Activated gamma-delta T cell treated with Interleukin-2 at 50 U/mL for 16 hours (primary cell): ENCODE results near the gene SH3RF3.
A peak's percentile ranks its signal among the peaks of the same experiment; 100 is the strongest.
"Not testable (repeated sequence)": the region's sequence is repeated elsewhere in the genome, so short reads cannot be mapped to it uniquely, and the experiment has no call there.

Experiments used
- DNase-seq: peaks from one replicate; pipeline ENCODE4 v3.0.0-alpha.2; 2020

The SH3RF3 gene

DNA sequence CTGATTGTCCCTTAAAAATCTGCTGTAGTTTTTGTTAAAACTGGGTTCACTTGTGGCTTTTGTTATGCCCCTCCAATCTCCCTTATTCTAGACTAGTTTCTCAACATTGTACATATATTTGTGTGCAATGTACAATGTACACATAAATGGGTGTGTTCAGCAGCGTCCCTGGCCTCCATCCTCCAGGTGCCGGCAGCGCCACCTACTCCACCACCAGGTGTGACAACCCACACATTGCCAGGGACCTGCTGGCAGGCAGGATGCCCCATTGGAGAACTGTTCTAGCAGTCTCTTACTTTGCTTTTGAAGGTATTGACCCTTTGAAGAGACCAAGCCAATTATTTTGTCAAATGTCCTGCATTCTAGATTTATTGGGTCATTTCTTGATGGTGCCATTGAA lies 75.4 kb downstream of the SH3RF3 start:
- no peak for DNase-seq

DNA sequence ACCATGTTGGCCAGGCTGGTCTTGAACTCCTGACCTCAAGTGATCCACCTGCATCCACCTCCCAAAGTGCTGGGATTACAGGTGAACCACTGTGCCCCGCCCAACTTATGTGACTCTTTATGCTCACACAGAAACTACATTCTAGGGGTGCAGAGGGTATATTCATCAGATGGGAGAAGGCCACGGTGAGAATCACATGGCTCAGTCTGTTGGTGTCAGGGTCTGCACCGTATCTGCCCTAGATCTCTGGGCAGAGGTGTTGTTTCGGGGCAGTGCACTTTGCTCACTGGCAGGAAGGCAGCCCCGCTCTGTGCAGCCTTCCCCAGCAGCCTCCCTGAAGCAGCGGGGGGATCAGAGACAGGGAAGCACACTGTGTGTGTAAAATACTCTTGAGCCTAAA lies 76.4 kb downstream of the SH3RF3 start:
- no peak for DNase-seq

DNA sequence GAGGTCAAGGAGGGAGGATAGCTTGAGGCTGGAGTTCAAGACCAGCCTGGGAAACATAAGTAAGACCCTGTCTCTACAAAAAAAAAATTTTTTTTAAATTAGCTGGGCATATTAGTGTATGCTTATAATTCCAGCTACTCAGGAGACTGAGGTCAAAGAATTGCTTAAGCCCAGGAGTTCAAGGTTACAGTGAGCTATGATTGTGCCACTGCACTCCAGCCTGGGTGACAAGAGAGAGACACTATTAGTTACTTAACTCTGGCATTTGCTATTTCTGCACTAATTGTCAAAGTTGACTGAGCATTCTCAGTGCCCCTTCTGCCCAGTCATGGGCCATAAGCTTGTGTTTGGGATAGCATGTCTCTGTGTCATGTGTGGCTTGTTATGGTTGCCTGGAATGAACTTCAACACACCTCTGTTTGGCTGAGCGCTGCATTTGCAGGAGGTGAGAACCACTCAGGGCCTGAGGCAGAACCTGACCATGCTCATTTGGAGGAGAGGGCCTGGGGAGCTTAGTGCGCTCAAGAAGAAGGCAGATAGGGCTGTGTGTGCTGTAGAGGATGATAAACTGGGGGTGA lies 77.7 kb downstream of the SH3RF3 start:
- no peak for DNase-seq

DNA sequence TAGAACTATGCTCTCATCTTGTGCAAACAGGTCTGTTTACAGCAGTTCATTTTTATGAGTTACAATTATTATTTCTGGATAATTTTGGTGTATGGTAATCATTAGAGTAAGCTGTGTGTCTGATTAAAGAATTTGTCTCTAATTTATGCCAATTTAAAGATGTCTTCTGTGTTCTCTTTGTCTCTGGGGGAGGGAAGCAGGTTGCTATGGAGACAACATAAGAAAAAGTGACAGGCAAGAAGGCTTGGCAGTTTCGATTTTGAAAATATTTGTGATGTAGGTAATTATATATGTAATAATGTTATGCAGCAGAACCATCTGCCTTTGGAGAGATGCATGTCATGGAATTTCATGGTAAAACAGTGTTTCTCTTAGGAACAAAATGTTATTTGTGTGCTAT lies 78.2 kb downstream of the SH3RF3 start:
- no peak for DNase-seq

DNA sequence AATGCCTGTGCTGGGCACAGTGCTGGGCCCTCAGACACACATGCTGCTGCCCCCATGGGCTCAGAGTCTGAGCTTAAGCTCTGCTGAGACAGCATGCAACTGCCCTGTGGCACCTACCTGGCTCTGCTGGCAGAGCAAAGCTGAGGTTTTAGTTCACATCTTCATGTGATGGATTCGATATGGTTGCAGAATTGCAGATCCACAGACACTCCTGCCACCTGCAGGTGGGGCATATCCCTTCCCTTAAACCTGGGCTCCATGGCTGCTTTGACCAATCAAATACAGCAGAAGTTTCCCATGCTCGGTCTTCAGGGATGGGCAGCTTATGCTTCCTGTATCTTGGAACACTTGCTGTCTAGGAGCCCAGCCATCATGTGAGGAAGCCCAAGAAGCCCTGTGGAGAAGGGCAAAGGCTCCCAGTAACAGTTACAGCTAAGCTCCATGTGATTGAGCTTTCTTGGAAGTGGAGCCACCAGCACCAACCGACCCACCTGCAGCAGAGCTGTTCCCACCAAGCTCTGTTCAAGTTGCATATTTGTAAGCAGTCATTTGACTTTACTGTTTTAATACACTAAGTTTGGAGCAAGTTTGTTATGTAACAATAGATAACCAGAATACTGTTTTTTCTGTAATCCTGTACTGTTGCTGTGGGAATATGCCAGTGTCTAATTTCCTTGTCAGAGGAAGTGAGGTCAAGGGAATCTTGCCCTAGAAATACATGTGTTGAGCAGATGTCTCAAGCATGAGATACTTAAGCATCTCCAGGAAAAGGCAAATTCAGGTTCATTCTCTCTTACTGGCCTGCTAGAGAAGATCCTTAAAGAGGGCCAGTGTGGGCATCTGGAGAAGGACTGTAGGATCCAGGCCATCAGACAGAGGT lies 79.3 kb downstream of the SH3RF3 start:
- no peak for DNase-seq

DNA sequence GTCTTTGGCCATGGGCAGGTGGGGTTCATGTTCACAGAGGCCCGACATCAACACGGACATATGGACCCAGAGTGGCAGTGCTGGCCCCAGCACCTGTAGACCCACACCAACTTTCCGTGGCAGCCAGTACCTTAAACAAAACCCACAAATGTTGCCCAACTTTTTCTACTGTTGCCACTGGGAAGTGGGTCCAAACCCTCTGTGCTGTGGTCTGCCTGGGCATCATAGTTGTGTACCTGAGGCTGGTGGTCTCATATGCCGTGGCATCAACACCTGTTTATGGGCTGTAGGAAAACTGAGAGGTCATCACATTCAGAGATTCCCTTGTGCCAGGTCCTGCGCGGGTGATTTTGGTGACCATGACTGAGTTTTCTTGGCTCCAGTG lies 79.9 kb downstream of the SH3RF3 start:
- no peak for DNase-seq

DNA sequence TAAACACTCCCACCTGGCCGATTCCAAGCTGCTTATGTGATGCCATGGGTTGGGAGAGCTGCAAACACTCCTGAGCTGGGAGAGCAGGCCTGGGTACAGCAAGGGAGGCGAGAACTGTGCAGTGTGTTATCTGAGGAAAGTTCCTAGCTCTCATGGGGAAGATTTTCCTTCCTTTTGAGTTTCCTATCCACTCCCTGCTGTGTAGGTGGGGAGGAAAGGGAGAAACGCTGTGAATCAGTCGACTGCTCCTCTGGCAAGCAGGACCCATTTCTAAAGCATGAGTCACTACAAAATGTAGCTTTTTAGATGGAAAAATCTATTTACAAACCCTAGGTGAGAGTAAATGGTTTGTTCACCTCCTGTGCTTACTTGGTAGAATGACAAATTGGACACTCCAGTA lies 80.4 kb downstream of the SH3RF3 start:
- no peak for DNase-seq

DNA sequence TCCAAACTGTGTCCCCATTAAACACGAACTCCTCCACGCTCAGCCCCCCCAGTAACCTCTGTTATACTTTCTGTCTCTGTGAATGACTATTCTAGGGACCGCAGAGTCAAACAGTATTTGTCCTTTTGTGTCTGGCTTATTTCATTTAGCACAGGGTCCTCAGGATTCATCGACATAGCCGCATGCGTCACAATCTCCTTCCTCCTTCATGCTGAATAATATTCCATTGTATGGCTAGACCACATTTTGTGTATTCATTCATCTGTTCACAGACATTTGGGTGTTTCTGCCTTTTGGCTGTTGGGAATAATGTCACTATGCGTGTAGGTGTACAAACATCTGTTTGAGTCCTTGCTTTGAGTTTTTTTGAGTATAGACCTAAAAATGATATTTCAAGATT lies 80.9 kb downstream of the SH3RF3 start:
- no peak for DNase-seq

DNA sequence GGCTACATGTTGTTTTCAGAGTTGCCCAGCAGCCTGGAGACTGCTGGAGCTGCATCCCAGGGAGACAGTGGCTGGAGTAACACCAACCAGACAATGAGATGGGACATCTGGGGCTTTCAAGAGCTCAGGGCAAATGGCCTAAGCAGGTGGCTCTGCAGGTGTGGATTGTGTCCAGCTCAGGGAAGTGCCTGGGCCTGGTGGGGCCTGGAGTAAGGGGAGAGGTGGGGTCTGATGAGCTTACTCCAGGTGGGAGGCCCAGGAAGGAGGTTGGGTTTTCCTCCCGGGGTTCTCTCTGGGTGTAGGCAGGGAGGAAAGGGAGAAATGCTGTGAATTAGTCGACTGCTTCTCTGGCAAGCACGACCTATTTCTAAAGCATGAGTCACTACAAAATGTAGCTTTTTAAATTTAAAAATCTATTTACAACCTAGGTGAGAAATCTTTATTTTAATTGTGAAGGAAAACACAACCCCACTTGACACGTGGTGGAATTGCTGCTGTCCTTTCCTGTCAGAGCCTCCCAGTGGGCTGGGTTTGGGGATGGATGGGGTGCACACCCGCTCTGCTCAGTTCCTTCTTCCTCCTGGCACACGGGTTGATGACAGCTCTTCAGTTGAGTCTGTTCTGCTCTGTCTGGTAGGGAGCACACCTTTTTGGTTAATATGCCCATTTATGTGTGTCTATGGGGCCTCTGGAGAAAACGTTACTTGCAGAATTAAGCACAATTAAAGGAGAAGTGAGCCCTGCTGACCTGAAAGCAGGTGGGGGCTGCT lies 81.6 kb downstream of the SH3RF3 start:
- DNase-seq, result no peak

DNA sequence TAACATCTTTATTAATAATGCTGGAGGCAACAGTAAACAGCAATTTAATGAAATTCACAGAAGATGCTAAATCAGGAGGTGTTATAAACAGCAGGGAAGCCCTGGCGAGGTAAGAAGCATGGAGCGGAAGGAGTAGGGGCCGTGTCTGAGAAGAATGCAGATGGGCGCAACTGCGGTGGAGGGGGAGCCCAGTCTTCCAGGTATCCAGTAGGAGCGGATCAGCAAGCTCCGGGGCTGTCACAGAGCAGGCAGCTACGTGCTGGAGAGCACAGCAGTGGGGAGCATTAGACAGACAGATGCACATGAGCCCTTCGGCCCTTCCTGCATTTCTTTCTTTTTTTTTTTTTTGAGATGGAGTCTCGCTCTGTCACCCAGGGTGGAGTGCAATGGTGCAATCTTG lies 82.3 kb downstream of the SH3RF3 start:
- no peak for DNase-seq

DNA sequence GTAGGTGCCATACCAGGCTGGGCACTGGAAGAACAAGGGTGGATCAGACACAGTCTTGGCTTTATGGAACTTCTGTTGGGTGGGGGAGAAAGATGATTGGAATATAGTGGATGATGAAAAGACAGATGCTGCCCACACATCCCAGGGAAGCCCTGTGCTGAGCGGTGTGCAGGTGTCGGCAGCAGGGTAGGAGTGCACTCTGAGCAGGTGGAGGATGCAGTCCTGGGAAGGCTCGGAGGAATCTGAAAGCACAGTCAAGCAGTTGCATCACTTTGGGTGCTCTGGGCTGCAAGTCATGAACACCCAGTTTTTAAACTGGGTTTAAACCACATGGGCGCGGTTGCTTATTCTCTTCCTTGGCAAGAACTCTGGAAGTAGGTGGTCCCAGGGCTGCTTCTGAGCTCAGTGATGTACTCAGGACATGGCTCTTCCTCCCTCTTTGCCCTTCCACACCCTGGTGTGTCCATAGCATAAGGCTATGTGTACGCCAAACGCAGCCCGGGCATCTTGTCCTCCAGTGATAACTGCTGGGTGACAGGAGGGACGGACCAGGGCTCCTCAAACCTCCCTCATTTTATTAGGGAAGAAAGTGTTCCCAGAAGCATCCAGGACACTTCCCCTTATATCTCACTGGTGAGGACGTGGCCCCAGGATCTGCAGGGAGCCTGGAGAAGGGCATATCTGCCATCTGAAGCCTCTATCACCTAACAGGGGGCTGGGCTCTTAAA lies 84.0 kb downstream of the SH3RF3 start:
- DNase-seq, result no peak

DNA sequence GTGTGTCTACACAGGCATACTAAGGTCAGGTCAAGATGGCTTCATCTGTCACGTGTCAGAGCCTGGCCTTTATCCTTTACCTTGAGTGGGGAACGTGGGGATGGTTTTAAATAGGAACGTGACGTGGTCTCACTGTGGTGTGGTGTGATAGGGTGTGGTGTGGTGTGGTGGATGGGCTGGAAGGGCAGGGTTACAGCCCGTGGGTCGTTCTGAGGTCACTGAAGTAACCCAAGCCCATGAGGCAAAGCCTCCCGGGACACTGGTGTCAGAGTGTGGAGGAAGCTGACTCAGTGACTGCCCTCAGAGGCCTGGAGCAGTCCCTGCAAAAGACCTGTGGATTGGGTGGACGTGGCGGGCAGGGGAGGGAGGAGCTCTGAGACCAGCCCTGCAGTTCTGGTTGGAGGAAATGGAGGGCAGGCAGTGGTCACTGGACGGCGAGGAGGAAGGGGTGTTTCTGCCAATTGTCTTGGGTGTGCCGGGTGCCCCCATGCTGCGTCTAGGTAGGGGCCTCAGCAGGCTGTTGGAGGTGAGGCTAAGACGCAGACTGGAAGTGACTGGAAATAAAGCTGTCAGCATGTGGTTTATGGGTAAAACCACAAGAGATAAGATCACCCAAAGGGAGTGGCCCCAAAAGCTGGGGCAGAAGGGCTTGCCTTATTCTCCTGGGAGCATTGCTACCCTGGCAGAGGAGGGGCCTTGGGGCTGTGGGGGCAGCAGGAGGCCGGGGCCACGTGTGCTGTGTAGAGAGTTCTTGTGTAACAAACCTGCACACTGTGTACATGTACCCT lies 84.8 kb downstream of the SH3RF3 start:
- peak; percentile 53 for DNase-seq

DNA sequence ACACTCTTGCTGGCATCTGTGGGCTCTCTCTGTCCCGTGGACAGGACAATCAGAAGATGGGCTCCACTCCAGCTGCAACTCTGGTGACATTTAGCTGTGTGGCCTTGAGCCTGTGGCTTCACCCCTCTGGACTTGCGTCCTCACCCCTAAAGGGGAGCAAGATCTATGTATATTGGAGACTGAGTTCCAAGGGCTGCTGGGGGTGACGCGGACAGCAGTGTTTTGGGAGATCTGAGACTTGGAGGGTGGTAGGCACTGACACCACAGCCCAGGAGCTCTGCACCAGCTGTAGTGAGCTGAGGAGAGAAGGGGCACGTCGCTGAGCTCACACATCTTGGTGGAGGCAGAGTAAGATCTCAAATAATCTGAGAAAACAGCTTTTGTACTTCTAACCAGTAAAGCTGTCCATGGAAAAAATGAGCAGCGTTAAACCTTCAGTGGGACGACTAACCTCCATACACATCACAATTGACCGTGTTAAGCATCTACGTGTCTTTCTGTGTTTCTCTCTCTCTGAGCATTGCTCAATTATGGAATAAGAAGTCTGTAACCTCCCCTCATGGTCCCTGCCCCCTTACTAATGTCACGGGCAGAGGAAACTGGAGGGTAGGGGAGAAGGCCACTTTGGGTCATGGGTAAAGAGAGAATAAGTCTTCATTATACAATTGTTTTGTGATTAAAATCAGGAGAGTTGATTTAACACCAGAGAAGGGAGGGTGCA lies 85.8 kb downstream of the SH3RF3 start:
- no peak for DNase-seq

DNA sequence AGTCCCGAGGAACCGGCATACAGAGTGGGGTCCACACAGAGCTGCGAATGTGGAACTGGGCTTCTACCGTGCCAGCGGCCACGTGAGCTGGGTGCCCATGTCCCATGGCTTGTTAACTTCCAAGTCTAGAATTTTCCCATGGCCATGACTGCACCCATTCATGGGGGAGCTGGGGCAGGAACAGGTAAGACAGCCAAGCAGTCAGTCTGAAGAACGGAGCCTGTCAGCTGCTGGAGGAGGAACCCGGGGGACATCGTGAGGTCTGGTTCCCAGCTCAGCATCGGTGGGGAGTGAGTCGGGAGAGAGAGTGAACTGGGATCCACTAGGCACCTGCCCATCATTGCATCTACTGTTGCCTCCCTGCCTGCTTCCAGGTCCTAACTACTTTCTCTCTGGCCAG lies 86.9 kb downstream of the SH3RF3 start:
- no peak for DNase-seq

DNA sequence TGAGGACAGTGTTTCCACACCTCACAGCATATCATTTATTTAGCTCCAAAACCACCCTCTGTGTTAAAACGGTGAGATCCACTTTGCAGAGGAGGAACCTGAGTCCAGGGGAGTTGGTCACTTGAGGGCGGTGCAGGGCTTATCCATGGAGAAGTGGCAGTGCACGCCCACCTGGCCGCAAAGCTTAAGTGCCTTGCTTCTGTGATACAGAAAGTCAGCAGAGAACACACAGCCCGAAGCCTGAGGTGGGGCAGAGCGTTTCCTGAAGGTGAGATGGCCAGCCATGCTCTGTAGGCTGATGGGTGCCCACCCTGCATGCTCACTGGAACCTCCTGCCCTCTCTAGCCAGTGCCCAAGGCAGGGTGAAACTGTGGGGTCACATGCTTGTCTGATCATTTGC lies 87.3 kb downstream of the SH3RF3 start:
- no peak for DNase-seq

DNA sequence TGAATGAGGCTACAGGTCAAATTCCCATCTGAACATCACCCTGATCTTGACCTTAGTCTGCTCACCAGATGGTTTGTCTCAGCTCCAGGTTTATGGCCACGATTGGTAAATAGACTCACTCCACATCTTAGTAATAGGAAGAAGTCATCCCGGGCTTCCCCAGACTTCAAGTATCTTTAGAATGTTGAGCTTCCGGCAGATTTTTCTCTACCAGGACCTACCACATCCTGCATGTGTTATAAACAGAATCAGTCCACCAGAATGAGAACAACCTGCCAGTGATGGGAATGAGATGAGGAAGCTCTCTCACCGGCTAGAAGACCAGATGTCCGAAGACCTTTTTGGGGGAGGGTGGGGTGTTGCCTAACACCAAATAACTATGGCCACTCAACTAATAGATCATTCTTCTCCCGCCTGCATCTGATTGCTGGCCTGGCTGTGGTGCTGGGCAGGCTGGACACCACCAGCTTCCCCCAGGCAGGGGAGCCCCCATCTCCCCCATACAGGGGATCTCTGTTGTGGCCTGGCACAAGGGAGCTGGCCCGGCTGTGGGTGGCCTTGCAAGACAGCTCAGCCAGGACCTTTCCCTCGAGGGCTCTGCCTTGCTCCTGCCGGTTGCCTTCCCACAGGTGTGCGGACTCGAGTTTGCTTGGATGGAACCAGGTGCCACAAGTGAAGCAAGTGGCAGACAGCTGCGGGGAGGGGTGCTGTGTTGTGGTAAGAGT lies 88.5 kb downstream of the SH3RF3 start:
- DNase-seq, result no peak

DNA sequence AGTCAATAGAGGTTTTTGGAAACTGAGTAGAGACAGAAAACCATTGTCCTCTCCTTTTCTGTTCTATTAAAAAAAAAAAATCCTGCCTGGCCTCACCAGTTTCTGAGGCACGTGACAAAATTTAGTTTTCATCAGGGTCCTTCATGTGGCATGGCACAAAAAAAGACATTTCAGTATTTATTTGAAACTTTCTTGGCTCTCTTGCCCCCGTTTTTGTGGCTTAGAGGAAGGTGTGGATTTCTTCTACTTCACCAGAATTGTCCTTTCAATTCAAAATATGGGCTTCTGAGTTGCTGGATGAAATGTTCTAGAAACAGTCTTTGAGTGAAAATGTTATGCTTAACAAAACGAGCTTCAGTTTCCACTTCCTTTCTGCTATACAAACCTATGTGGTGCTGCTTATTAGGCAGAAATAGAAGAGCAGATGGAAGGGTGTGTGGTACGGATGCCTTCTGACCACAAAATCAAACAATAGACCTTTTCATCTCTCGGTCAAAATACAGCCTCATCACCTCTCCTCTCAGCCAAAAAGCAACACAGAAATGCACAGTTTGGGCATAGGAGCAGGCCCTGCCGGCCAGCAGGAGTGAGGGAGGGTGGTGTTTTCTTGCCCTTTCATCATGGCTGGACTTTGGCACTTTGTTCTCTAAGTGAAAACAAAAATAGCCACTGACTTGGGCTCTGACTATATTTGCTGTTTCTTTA lies 89.2 kb downstream of the SH3RF3 start:
- no peak for DNase-seq

DNA sequence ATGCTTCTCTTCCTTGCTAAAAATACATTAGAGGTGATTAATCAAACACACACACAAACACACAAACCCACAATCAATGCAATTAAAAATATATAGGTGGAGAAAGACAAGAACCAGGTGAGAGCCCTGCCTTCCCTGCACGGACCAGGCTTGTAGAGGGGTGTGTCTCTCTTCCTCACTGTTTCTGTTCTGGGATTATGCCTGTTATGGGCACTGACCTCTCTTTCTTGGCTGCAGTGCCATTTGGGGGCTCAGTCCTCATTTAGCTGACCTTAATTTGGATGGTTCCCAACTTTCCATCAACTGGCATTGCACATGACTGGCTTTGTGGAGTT lies 89.8 kb downstream of the SH3RF3 start:
- DNase-seq, result no peak

DNA sequence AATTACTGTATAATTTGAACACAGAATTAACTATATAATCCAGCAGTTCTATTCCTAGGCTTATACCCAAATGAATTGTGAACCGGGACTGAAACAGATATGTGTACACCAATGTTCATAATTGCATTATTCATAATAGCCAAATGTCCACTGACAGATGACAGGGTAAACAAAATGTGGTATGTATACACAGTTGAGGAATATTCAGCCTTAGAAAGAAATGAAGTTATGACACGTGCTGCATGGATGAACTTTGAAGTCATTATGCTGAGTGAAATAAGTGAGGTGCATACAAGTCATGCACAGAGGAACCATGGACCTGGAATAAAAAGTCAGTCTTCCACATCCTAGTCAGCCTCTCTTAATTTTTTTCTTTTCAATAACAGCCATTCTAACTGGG lies 91.9 kb downstream of the SH3RF3 start:
- DNase-seq, result no peak

DNA sequence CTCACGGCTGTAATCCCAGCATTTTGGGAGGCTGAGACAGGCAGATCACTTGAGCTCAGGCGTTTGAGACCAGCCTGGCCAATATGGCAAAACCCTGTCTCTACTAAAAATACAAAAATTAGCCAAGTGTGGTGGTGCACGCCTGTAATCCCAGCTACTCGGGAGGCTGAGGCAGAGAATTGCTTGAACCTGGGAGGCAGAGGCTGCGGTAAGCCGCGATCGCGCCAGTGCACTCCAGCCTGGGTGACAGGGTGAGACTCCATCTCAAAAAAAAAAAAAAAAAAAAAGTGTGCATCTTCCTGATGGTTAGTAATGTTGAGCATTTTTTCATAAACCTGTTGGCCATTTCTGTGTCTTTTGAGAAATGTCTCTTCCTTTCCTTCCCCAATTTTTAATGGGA lies 92.3 kb downstream of the SH3RF3 start:
- not testable (repeated sequence) for DNase-seq

DNA sequence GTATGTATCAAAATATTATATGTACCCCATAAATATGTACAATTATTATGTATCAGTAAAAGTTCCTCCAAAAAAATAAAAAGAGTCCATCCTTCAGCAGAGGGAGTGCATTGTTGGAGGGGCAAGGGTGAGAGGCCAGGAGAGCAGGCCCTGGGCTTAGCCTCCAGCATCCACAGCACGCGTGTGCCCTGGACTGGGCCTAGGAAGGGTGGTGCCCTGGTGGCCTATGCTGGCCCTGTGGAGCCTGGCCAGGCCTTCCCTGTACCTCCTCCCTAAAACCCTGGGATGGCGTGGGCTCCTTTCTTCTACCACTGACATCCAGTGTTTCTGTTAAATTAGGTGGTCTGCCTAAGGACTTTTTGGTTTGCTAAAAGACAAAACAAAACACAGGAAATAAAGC lies 93.4 kb downstream of the SH3RF3 start:
- no peak for DNase-seq
